Fibroblast of lung (primary cell): ENCODE results near the gene TGFBR3. TPM values are rescaled to one million over a fixed set of nuclear protein-coding genes. Genes with fewer than 3 reads are reported as not detected.

Experiments
- DNase-seq, 2 donors: peaks; one replicate each; pipeline versions ENCODE4 v3.0.0 to v3.0.0-alpha.2; 2010; ENCODE audit warnings: low read depth in 2 of 2
- H2AFZ ChIP-seq: 2 replicates; pipeline ENCODE4 v1.5.1; 2012; ENCODE audit warnings: low read length, control low read depth, inconsistent platforms
- H3K27ac ChIP-seq: 2 replicates; pipeline ENCODE4 v1.5.1; 2011; ENCODE audit warnings: low read length, control low read depth; ENCODE audit not compliant: insufficient read depth
- H3K27me3 ChIP-seq: 2 replicates; pipeline ENCODE4 v1.5.1; 2011; ENCODE audit warnings: mild to moderate bottlenecking, low read length; ENCODE audit not compliant: control insufficient read depth, insufficient read depth
- H3K36me3 ChIP-seq: 2 replicates; pipeline ENCODE4 v1.5.1; 2011; ENCODE audit warnings: low read length; ENCODE audit not compliant: control insufficient read depth, insufficient read depth
- H3K4me1 ChIP-seq: 2 replicates; pipeline ENCODE4 v1.5.1; 2011; ENCODE audit warnings: low read length; ENCODE audit not compliant: control insufficient read depth, insufficient read depth; ENCODE audit errors: extremely low read depth
- H3K4me2 ChIP-seq: 2 replicates; pipeline ENCODE4 v1.5.1; 2011; ENCODE audit warnings: low read length, control low read depth; ENCODE audit not compliant: insufficient read depth; ENCODE audit errors: extremely low read depth
- H3K4me3 ChIP-seq, 4 experiments: fragments of 200-600 bp in 1 of 4; sonication (generic) in 1 of 4; replicated peaks in 1 of 4; 2 replicates each; pipeline ENCODE4 v1.5.1; 2011 to 2016; ENCODE audit warnings: low read length in 4 of 4, low read depth in 3 of 4, mild to moderate bottlenecking in 3 of 4, control low read depth in 2 of 4, inconsistent platforms in 1 of 4, mixed read lengths in 1 of 4; ENCODE audit not compliant: insufficient read depth in 1 of 4; ENCODE audit errors: control extremely low read depth in 1 of 4
- H3K79me2 ChIP-seq: 2 replicates; pipeline ENCODE4 v1.5.1; 2012; ENCODE audit warnings: mild to moderate bottlenecking, low read length, inconsistent platforms; ENCODE audit not compliant: control insufficient read depth, insufficient read depth
- H3K9ac ChIP-seq: 2 replicates; pipeline ENCODE4 v1.5.1; 2011; ENCODE audit warnings: mild to moderate bottlenecking, low read length, control low read depth; ENCODE audit not compliant: insufficient read depth
- H3K9me3 ChIP-seq: 2 replicates; pipeline ENCODE4 v1.5.1; 2012; ENCODE audit warnings: low read depth, low read length; ENCODE audit not compliant: control insufficient read depth, insufficient read depth
- H4K20me1 ChIP-seq: 2 replicates; pipeline ENCODE4 v1.5.1; 2011; ENCODE audit warnings: low read length; ENCODE audit not compliant: control insufficient read depth, insufficient read depth; ENCODE audit errors: extremely low read depth
- EZH2 ChIP-seq: IDR thresholded peaks from 2 replicates; pipeline ENCODE4 v1.5.1; 2012; ENCODE audit warnings: low read length, control low read depth, mild to moderate bottlenecking; ENCODE audit errors: missing control alignments
- polyA plus RNA-seq, 2 donors: library from polyadenylated mRNA; depleted of rRNA in 1 of 2; stranded (reverse) in 1 of 2; unstranded in 1 of 2; fragments of >200 nt; gene quantifications; 2 replicates each; pipeline ENCODE4 v1.2.1, GENCODE V29; 2011 to 2012; ENCODE audit warnings: missing spikeins in 1 of 2
- total RNA-seq: library from RNA; depleted of rRNA; stranded (reverse); fragments of >200 nt; gene quantifications from 2 replicates; pipeline ENCODE4 v1.2.1, GENCODE V29; 2014
- TF ChIP-seq, protein P1 (sequence below), 2 donors: IDR thresholded peaks in 1 of 2; conservative IDR thresholded peaks in 1 of 2; 1 replicate in 1 of 2; 2 replicates in 1 of 2; pipeline ENCODE4 v1.5.1; 2011 to 2012; ENCODE audit warnings: low read length in 2 of 2, control low read depth in 1 of 2, inconsistent platforms in 1 of 2, low read depth in 1 of 2, mild to moderate bottlenecking in 1 of 2

The TGFBR3 gene
- total and polyA plus RNA-seq, 2 donors (not counting 1 experiment from before 2014, with no cell fraction given): 68.3 to 98.1 TPM

- H3K36me3 ChIP-seq: peaks cover 7% of the 10 kb centered on the region
- H3K4me1 ChIP-seq: peaks cover 1% of the 10 kb centered on the region
- no peak overlapping the region for H3K4me2 ChIP-seq
- no peak overlapping the region for H3K9ac ChIP-seq
- no peak overlapping the region for H3K27ac ChIP-seq
- H2AFZ ChIP-seq: no peak overlapping the region
- no peak for TF ChIP-seq EZH2
- TF ChIP-seq, protein P1, sequence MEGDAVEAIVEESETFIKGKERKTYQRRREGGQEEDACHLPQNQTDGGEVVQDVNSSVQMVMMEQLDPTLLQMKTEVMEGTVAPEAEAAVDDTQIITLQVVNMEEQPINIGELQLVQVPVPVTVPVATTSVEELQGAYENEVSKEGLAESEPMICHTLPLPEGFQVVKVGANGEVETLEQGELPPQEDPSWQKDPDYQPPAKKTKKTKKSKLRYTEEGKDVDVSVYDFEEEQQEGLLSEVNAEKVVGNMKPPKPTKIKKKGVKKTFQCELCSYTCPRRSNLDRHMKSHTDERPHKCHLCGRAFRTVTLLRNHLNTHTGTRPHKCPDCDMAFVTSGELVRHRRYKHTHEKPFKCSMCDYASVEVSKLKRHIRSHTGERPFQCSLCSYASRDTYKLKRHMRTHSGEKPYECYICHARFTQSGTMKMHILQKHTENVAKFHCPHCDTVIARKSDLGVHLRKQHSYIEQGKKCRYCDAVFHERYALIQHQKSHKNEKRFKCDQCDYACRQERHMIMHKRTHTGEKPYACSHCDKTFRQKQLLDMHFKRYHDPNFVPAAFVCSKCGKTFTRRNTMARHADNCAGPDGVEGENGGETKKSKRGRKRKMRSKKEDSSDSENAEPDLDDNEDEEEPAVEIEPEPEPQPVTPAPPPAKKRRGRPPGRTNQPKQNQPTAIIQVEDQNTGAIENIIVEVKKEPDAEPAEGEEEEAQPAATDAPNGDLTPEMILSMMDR (conservative IDR thresholded peaks at IDR 0.05 in 1 of 2, IDR thresholded peaks at IDR 0.05 in 1 of 2; ENCODE audit: low read depth in 1 of 2, low read length in 2 of 2): no peak
- no peak for DNase-seq
- H3K4me3 ChIP-seq: no peak overlapping the region
- no peaks in the 10 kb centered on the region for H3K79me2 ChIP-seq
- no peaks in the 10 kb centered on the region for H4K20me1 ChIP-seq
- no peaks in the 10 kb centered on the region for H3K27me3 ChIP-seq
- no peaks in the 10 kb centered on the region for H3K9me3 ChIP-seq
Observed at GRCh38 chr1:91707890-91708218, 178.1 kb downstream of the TGFBR3 start.

GRCh38 chr1:91707114-91707889 lies 178.6 kb downstream of the TGFBR3 start:
- TF ChIP-seq EZH2: no peak
- TF ChIP-seq, protein P1 (conservative IDR thresholded peaks at IDR 0.05 in 1 of 2, IDR thresholded peaks at IDR 0.05 in 1 of 2; ENCODE audit: low read depth in 1 of 2, low read length in 2 of 2): no peak
- Histone ChIP-seq H3K4me2 (no peak overlapping the region), H3K9ac (no peak overlapping the region), H3K27me3 (no peaks in the 10 kb centered on the region), H2AFZ (no peak overlapping the region), H3K36me3 (peaks cover 7% of the 10 kb centered on the region), H3K27ac (no peak overlapping the region), H3K4me3 (no peak overlapping the region), H4K20me1 (no peaks in the 10 kb centered on the region), H3K79me2 (no peaks in the 10 kb centered on the region), H3K9me3 (no peaks in the 10 kb centered on the region), H3K4me1 (no peaks in the 10 kb centered on the region)
- no peak for DNase-seq

DNA sequence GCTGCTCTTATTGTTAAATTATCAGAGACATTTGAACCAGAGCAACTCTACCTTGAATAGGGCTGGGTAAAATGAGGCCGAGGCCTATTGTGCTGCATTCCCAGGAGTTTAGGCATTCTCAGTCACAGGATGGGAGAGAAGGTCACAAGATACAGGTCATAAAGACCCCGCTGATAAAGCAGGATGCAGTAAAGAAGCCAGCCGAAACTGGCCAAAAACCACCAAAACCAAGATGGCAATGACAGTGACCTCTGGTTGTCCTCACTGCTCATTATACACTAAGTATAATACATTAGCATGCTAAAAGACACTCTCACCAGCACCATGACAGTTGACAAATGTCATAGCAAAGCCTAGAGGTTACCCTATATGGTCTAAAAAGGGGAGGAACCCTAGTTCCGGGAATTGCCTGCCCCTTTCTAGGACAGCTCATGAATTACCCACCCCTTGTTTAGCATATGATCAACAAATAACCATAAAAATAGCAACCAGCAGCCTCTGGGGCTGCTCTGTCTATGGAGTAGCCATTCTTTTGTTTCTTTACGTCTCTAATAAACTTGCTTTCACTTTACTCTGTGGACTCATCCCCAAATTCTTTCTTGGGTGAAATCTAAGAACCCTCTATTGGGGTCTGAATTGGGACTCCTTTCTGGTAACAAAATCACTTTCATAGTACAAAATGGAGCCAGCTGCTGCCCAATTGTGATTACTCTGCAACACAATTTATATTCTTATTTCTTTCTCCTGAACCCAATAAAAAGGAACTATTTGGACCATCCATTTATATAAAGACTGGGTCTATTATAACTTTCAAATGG lies 179.6 kb downstream of the TGFBR3 start:
- H3K36me3 ChIP-seq: peaks cover 7% of the 10 kb centered on the region
- TF ChIP-seq, protein P1 (conservative IDR thresholded peaks at IDR 0.05 in 1 of 2, IDR thresholded peaks at IDR 0.05 in 1 of 2; ENCODE audit: low read depth in 1 of 2, low read length in 2 of 2): no peak
- TF ChIP-seq EZH2: no peak

More for the DNA sequence above, 179.6 kb downstream of the TGFBR3 start:
- Histone ChIP-seq H3K79me2 (no peaks in the 10 kb centered on the region), H3K27ac (no peak overlapping the region), H3K27me3 (no peaks in the 10 kb centered on the region), H3K4me2 (no peak overlapping the region), H4K20me1 (no peaks in the 10 kb centered on the region), H3K4me1 (peaks cover 2% of the 10 kb centered on the region), H3K4me3 (no peak overlapping the region), H3K9me3 (no peaks in the 10 kb centered on the region), H3K9ac (no peak overlapping the region), H2AFZ (no peak overlapping the region)
- no peak for DNase-seq
